DND-41 (cell line): ENCODE data around the gene SLC25A5.

Source experiments
- ATAC-seq: fragments of 200-7000 bp; cut with Tn5 transposase; 3 replicates; pipeline ENCODE4 v1.9.1; 2021; ENCODE audit warnings: low read depth; ENCODE audit not compliant: insufficient read depth
- DNase-seq: peaks from one replicate; pipeline ENCODE4 v3.0.0-alpha.2; 2020
- H2AFZ ChIP-seq: 2 replicates; pipeline ENCODE4 v1.6.0; 2012; ENCODE audit warnings: low read depth, low read length
- H3K27ac ChIP-seq: 2 replicates; pipeline ENCODE4 v1.5.1; 2012; ENCODE audit warnings: low read length, inconsistent platforms
- H3K27me3 ChIP-seq: fragments of 200-600 bp; sonication (generic); 2 replicates; pipeline ENCODE4 v1.6.0; 2012; ENCODE audit warnings: low read length, mild to moderate bottlenecking, inconsistent platforms; ENCODE audit not compliant: insufficient read depth, poor library complexity
- H3K36me3 ChIP-seq: 2 replicates; pipeline ENCODE4 v1.5.1; 2012; ENCODE audit warnings: low read length, inconsistent platforms; ENCODE audit not compliant: insufficient read depth
- H3K4me1 ChIP-seq: 2 replicates; pipeline ENCODE4 v1.5.1; 2012; ENCODE audit warnings: mild to moderate bottlenecking, low read length; ENCODE audit not compliant: insufficient read depth
- H3K4me2 ChIP-seq: 2 replicates; pipeline ENCODE4 v1.6.0; 2012; ENCODE audit warnings: mild to moderate bottlenecking, moderate library complexity, low read length, inconsistent platforms; ENCODE audit not compliant: insufficient read depth
- H3K4me3 ChIP-seq, 2 experiments: fragments of 200-600 bp in 1 of 2; shearing (Covaris generic) in 1 of 2; 2 replicates each; pipeline ENCODE4 v1.5.1; 2012 to 2016; ENCODE audit warnings: inconsistent platforms in 2 of 2, low read length in 2 of 2, mild to moderate bottlenecking in 2 of 2, low read depth in 1 of 2, moderate library complexity in 1 of 2
- H3K79me2 ChIP-seq: 2 replicates; pipeline ENCODE4 v1.6.0; 2012; ENCODE audit warnings: low read length, inconsistent platforms; ENCODE audit not compliant: insufficient read depth
- H3K9ac ChIP-seq: 2 replicates; pipeline ENCODE4 v1.6.0; 2012; ENCODE audit warnings: low read depth, mild to moderate bottlenecking, inconsistent platforms, low read length, moderate library complexity
- H3K9me3 ChIP-seq: 2 replicates; pipeline ENCODE4 v1.5.1; 2012; ENCODE audit warnings: low read length, moderate library complexity, mild to moderate bottlenecking, inconsistent platforms; ENCODE audit not compliant: insufficient read depth, severe bottlenecking
- H4K20me1 ChIP-seq: 2 replicates; pipeline ENCODE4 v1.6.0; 2012; ENCODE audit warnings: low read length; ENCODE audit not compliant: insufficient read depth
- EZH2 ChIP-seq: IDR thresholded peaks from 3 replicates; pipeline ENCODE4 v1.6.1; 2012; ENCODE audit warnings: borderline replicate concordance, low read depth, mild to moderate bottlenecking, moderate library complexity, low read length, inconsistent platforms; ENCODE audit not compliant: severe bottlenecking
- TF ChIP-seq, protein P1 (sequence below): IDR thresholded peaks from 2 replicates; pipeline ENCODE4 v1.5.1; 2012; ENCODE audit warnings: borderline replicate concordance, low read length, moderate library complexity, mild to moderate bottlenecking; ENCODE audit not compliant: poor library complexity, severe bottlenecking; ENCODE audit errors: extremely low read depth

Gene SLC25A5

GRCh38 chrX:119505945-119506344 lies 37.7 kb downstream of the SLC25A5 start:
- H3K36me3 ChIP-seq: no peaks in the 10 kb centered on the region
- no peak overlapping the region for H3K9ac ChIP-seq
- no peaks in the 10 kb centered on the region for H4K20me1 ChIP-seq
- ATAC-seq: no peak
- DNase-seq: no peak
- no peaks in the 10 kb centered on the region for H3K27me3 ChIP-seq
- H3K4me2 ChIP-seq: no peak overlapping the region
- TF ChIP-seq, protein P1, sequence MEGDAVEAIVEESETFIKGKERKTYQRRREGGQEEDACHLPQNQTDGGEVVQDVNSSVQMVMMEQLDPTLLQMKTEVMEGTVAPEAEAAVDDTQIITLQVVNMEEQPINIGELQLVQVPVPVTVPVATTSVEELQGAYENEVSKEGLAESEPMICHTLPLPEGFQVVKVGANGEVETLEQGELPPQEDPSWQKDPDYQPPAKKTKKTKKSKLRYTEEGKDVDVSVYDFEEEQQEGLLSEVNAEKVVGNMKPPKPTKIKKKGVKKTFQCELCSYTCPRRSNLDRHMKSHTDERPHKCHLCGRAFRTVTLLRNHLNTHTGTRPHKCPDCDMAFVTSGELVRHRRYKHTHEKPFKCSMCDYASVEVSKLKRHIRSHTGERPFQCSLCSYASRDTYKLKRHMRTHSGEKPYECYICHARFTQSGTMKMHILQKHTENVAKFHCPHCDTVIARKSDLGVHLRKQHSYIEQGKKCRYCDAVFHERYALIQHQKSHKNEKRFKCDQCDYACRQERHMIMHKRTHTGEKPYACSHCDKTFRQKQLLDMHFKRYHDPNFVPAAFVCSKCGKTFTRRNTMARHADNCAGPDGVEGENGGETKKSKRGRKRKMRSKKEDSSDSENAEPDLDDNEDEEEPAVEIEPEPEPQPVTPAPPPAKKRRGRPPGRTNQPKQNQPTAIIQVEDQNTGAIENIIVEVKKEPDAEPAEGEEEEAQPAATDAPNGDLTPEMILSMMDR: no peak
- no peak for TF ChIP-seq EZH2
- no peak overlapping the region for H3K4me3 ChIP-seq
- H3K4me1 ChIP-seq: no peaks in the 10 kb centered on the region
- no peaks in the 10 kb centered on the region for H3K9me3 ChIP-seq
- H3K79me2 ChIP-seq: no peaks in the 10 kb centered on the region
- no peak overlapping the region for H2AFZ ChIP-seq
- H3K27ac ChIP-seq: no peak overlapping the region

GRCh38 chrX:119507206-119507605 lies 39.0 kb downstream of the SLC25A5 start:
- H3K9me3 ChIP-seq: no peaks in the 10 kb centered on the region
- H3K4me1 ChIP-seq: no peaks in the 10 kb centered on the region
- no peak overlapping the region for H3K4me2 ChIP-seq
- ATAC-seq (no peak), DNase-seq (no peak)
- no peaks in the 10 kb centered on the region for H3K79me2 ChIP-seq
- H3K9ac ChIP-seq: no peak overlapping the region
- H4K20me1 ChIP-seq: no peaks in the 10 kb centered on the region
- TF ChIP-seq, protein P1: no peak
- no peak for TF ChIP-seq EZH2
- H2AFZ ChIP-seq: no peak overlapping the region
- H3K27ac ChIP-seq: no peak overlapping the region
- no peak overlapping the region for H3K4me3 ChIP-seq
- H3K36me3 ChIP-seq: no peaks in the 10 kb centered on the region
- no peaks in the 10 kb centered on the region for H3K27me3 ChIP-seq

GRCh38 chrX:119512146-119512800 lies 44.0 kb downstream of the SLC25A5 start:
- H3K36me3 ChIP-seq: no peaks in the 10 kb centered on the region
- peak; percentile 12 for DNase-seq
- TF ChIP-seq, protein P1: peak; percentile 42
- no peak for TF ChIP-seq EZH2
- H3K9me3 ChIP-seq: no peaks in the 10 kb centered on the region
- H3K4me1 ChIP-seq: peaks cover 3% of the 10 kb centered on the region; the same call in 1 of the 2 replicates
- no peak overlapping the region for H3K4me3 ChIP-seq
- no peaks in the 10 kb centered on the region for H3K27me3 ChIP-seq
- H3K27ac ChIP-seq: no peak overlapping the region
- no peaks in the 10 kb centered on the region for H3K79me2 ChIP-seq
- no peak overlapping the region for H2AFZ ChIP-seq
- H3K9ac ChIP-seq: no peak overlapping the region
- no peaks in the 10 kb centered on the region for H4K20me1 ChIP-seq
- H3K4me2 ChIP-seq: no peak overlapping the region
- ATAC-seq: peak; percentile 53; the same call in 1 of the 3 replicates
